ENCODE measurements around the gene LRP8.

Gene LRP8

GRCh38 chr1:53339736-53340635 lies 12.1 kb upstream of the LRP8 start:
- no peak for DNase-seq

GRCh38 chr1:53338423-53338822 lies 10.6 kb upstream of the LRP8 start:
- DNase-seq: no peak

GRCh38 chr1:53337499-53337898 lies 9.6 kb upstream of the LRP8 start:
- no peak for DNase-seq

GRCh38 chr1:53336146-53336545 lies 8.3 kb upstream of the LRP8 start:
- DNase-seq: no peak

- no peak for DNase-seq
Observed at GRCh38 chr1:53335661-53336060, 7.8 kb upstream of the LRP8 start.

- DNase-seq: no peak
Observed at GRCh38 chr1:53334781-53335180, 6.9 kb upstream of the LRP8 start.

- no peak for DNase-seq
Observed at GRCh38 chr1:53334312-53334711, 6.4 kb upstream of the LRP8 start.

- DNase-seq: no peak
Observed at GRCh38 chr1:53332833-53333232, 5.0 kb upstream of the LRP8 start.

- DNase-seq: no peak
Observed at GRCh38 chr1:53332186-53332564, 4.3 kb upstream of the LRP8 start.

GRCh38 chr1:53331446-53332185 lies 3.7 kb upstream of the LRP8 start:
- DNase-seq: no peak

GRCh38 chr1:53330819-53331218 lies 2.9 kb upstream of the LRP8 start:
- DNase-seq: no peak

- DNase-seq: no peak
Observed at GRCh38 chr1:53328541-53329499, 950 bp upstream of the LRP8 start.

GRCh38 chr1:53327182-53327913 lies 522 bp downstream of the LRP8 start:
- peak; percentile 32 to 43 for DNase-seq

GRCh38 chr1:53326598-53327181 lies 1.2 kb downstream of the LRP8 start:
- DNase-seq: peak; percentile 20 to 27

- peak; percentile 87 to 91 for DNase-seq
Observed at GRCh38 chr1:53326088-53326597, 1.7 kb downstream of the LRP8 start.

GRCh38 chr1:53325326-53326087 lies 2.4 kb downstream of the LRP8 start:
- no peak for DNase-seq

- DNase-seq: no peak
Observed at GRCh38 chr1:53324728-53325297, 3.1 kb downstream of the LRP8 start.

GRCh38 chr1:53324321-53324720 lies 3.5 kb downstream of the LRP8 start:
- DNase-seq: no peak

GRCh38 chr1:53323316-53323715 lies 4.6 kb downstream of the LRP8 start:
- DNase-seq: no peak
